WTC11 (cell line): Measurements from ENCODE around the gene B3GALNT1. TPM values are rescaled to one million over a fixed set of nuclear protein-coding genes. Genes with fewer than 3 reads are reported as not detected.

ENCODE experiments used
- ARID4B ChIP-seq: sonication (generic); formaldehyde crosslinking; IDR thresholded peaks from 2 replicates; pipeline ENCODE4 v1.8.0; 2023; ENCODE audit warnings: missing genetic modification reagents, mild to moderate bottlenecking, borderline replicate concordance
- ATF2 ChIP-seq: sonication (generic); formaldehyde crosslinking; IDR thresholded peaks from 2 replicates; pipeline ENCODE4 v1.8.1; 2022; ENCODE audit warnings: low read depth, missing genetic modification reagents, borderline replicate concordance
- ATF3 ChIP-seq: sonication (generic); formaldehyde crosslinking; conservative IDR thresholded peaks from 2 replicates; pipeline ENCODE4 v1.8.1; 2022; ENCODE audit warnings: mild to moderate bottlenecking, missing genetic modification reagents
- CREB1 ChIP-seq: sonication (generic); formaldehyde crosslinking; IDR thresholded peaks from 2 replicates; pipeline ENCODE4 v1.8.0; 2023; ENCODE audit warnings: mild to moderate bottlenecking, missing genetic modification reagents
- E2F5 ChIP-seq: sonication (generic); formaldehyde crosslinking; IDR thresholded peaks from 2 replicates; pipeline ENCODE4 v1.8.1; 2022; ENCODE audit warnings: mild to moderate bottlenecking, moderate library complexity, missing genetic modification reagents
- EMX1 ChIP-seq: fragments of 250-450 bp; sonication (Bioruptor Pico); IDR thresholded peaks from 2 replicates; pipeline ENCODE4 v1.8.0; 2021; ENCODE audit warnings: mild to moderate bottlenecking
- ETV6 ChIP-seq: sonication (generic); formaldehyde crosslinking; IDR thresholded peaks from 2 replicates; pipeline ENCODE4 v1.8.1; 2022; ENCODE audit warnings: mild to moderate bottlenecking, missing genetic modification reagents
- GABPB1 ChIP-seq: sonication (generic); formaldehyde crosslinking; IDR thresholded peaks from 2 replicates; pipeline ENCODE4 v1.8.1; 2023; ENCODE audit warnings: mild to moderate bottlenecking, missing genetic modification reagents
- IRF2 ChIP-seq: sonication (generic); formaldehyde crosslinking; IDR thresholded peaks from 2 replicates; pipeline ENCODE4 v1.8.0; 2022; ENCODE audit warnings: low read depth, missing genetic modification reagents, borderline replicate concordance
- JAZF1 ChIP-seq: fragments of 250-450 bp; sonication (Bioruptor Pico); IDR thresholded peaks from 2 replicates; pipeline ENCODE4 v1.9.0; 2021; ENCODE audit warnings: moderate library complexity, mild to moderate bottlenecking, inconsistent platforms
- JUN ChIP-seq: sonication (generic); formaldehyde crosslinking; IDR thresholded peaks from 2 replicates; pipeline ENCODE4 v1.8.0; 2023; ENCODE audit warnings: mild to moderate bottlenecking, missing genetic modification reagents
- MYBL2 ChIP-seq: sonication (generic); formaldehyde crosslinking; IDR thresholded peaks from 2 replicates; pipeline ENCODE4 v1.8.1; 2023; ENCODE audit warnings: mild to moderate bottlenecking, moderate library complexity, missing genetic modification reagents
- NR1H2 ChIP-seq: sonication (generic); formaldehyde crosslinking; IDR thresholded peaks from 2 replicates; pipeline ENCODE4 v1.9.0; 2021; ENCODE audit warnings: mild to moderate bottlenecking, moderate library complexity, missing genetic modification reagents
- NR2C2 ChIP-seq: sonication (generic); formaldehyde crosslinking; IDR thresholded peaks from 2 replicates; pipeline ENCODE4 v1.8.0; 2022; ENCODE audit warnings: mild to moderate bottlenecking, missing genetic modification reagents
- OVOL2 ChIP-seq: fragments of 250-450 bp; sonication (Bioruptor Pico); IDR thresholded peaks from 2 replicates; pipeline ENCODE4 v1.9.0; 2021; ENCODE audit warnings: mild to moderate bottlenecking, borderline replicate concordance
- RELA ChIP-seq: sonication (generic); formaldehyde crosslinking; IDR thresholded peaks from 2 replicates; pipeline ENCODE4 v1.8.1; 2022; ENCODE audit warnings: missing genetic modification reagents, mild to moderate bottlenecking, borderline replicate concordance
- USF1 ChIP-seq: sonication (generic); formaldehyde crosslinking; IDR thresholded peaks from 2 replicates; pipeline ENCODE4 v1.8.0; 2022; ENCODE audit warnings: mild to moderate bottlenecking, missing genetic modification reagents
- USF2 ChIP-seq: sonication (generic); formaldehyde crosslinking; IDR thresholded peaks from 2 replicates; pipeline ENCODE4 v1.8.1; 2023; ENCODE audit warnings: mild to moderate bottlenecking, missing genetic modification reagents, moderate library complexity
- ZBTB43 ChIP-seq: sonication (generic); formaldehyde crosslinking; IDR thresholded peaks from 2 replicates; pipeline ENCODE4 v1.8.1; 2023; ENCODE audit warnings: mild to moderate bottlenecking, missing genetic modification reagents
- ZNF281 ChIP-seq: sonication (generic); formaldehyde crosslinking; IDR thresholded peaks from 2 replicates; pipeline ENCODE4 v1.8.0; 2023; ENCODE audit warnings: mild to moderate bottlenecking, missing genetic modification reagents
- ZNF423 ChIP-seq: fragments of 250-450 bp; sonication (Bioruptor Pico); IDR thresholded peaks from 2 replicates; pipeline ENCODE4 v2.1.2; 2022; ENCODE audit warnings: mild to moderate bottlenecking, moderate library complexity
- ZNF425 ChIP-seq: fragments of 250-450 bp; sonication (Bioruptor Pico); conservative IDR thresholded peaks from 2 replicates; pipeline ENCODE4 v1.9.0; 2021; ENCODE audit warnings: mild to moderate bottlenecking
- total RNA-seq: library from RNA; stranded (reverse); gene quantifications from 3 replicates; pipeline ENCODE4 v1.2.3, GENCODE V29; 2021

The B3GALNT1 gene
- total RNA-seq, 1 experiment from 2014 or later: 4.2 TPM

GRCh38 chr3:161104561-161105551 is at the start of gene B3GALNT1 (continued):
- TF ChIP-seq ZNF281 (CRISPR knock-in tag) (no peak), ATF2 (no peak), GABPB1 (no peak), ZNF423 (CRISPR knock-in tag) (no peak), ZBTB43 (peak; percentile 74), NR2C2 (CRISPR knock-in tag) (peak; percentile 75; the same call in 1 of the 2 replicates), CREB1 (peak; percentile 83), ZNF425 (no peak), ETV6 (CRISPR knock-in tag) (peak; percentile 87), USF1 (peak; percentile 46), USF2 (CRISPR knock-in tag) (no peak), JUN (CRISPR knock-in tag) (peak; percentile 97), RELA (CRISPR knock-in tag) (peak; percentile 92; the same call in 1 of the 2 replicates), IRF2 (CRISPR knock-in tag) (peak; percentile 82), NR1H2 (no peak), ARID4B (CRISPR knock-in tag) (peak; percentile 92), JAZF1 (no peak), EMX1 (CRISPR knock-in tag) (no peak), E2F5 (peak; percentile 93), MYBL2 (CRISPR knock-in tag) (peak; percentile 78), OVOL2 (CRISPR knock-in tag) (no peak), ATF3 (CRISPR knock-in tag) (no peak)
